K562 (cell line): ENCODE measurements around the gene ATAD2B.

Experiments used
- CTCF ChIP-seq, 3 experiments: IDR thresholded peaks in 2 of 3; conservative IDR thresholded peaks in 1 of 3; 2 replicates each; pipeline ENCODE4 v1.5.1; 2011 to 2012; ENCODE audit warnings: low read length in 3 of 3, mild to moderate bottlenecking in 3 of 3, control low read depth in 2 of 3, improper control_type of control experiment in 1 of 3, inconsistent platforms in 1 of 3, low read depth in 1 of 3, mixed read lengths in 1 of 3, moderate library complexity in 1 of 3; ENCODE audit not compliant: insufficient read depth in 2 of 3
- E4F1 ChIP-seq: fragments of 250-450 bp; sonication (Bioruptor Pico); IDR thresholded peaks from 2 replicates; pipeline ENCODE4 v1.5.0; 2021; ENCODE audit warnings: mild to moderate bottlenecking, borderline replicate concordance
- HDAC2 ChIP-seq: fragments of 450-650 bp; IDR thresholded peaks from 2 replicates; pipeline ENCODE4 v1.6.1; 2016; ENCODE audit warnings: mild to moderate bottlenecking
- NR4A1 ChIP-seq, 2 experiments: fragments of 250-450 bp in 1 of 2; fragments of 450-650 bp in 1 of 2; sonication (Bioruptor Pico) in 1 of 2; IDR thresholded peaks; 2 replicates each; pipeline versions ENCODE4 v1.4.0 to v1.6.1; 2016 to 2020; ENCODE audit warnings: mild to moderate bottlenecking in 2 of 2, missing compliant biosample characterization in 1 of 2, missing genetic modification characterization in 1 of 2, moderate library complexity in 1 of 2
- RBM22 ChIP-seq: fragments of 200-400 bp; formaldehyde crosslinking; IDR thresholded peaks from 2 replicates; pipeline ENCODE4 v1.6.1; 2018; ENCODE audit warnings: low read length, low read depth; ENCODE audit not compliant: poor library complexity, severe bottlenecking
- SIN3A ChIP-seq, 2 experiments: fragments of 150-350 bp in 1 of 2; IDR thresholded peaks; 2 replicates each; pipeline ENCODE4 v1.6.1; 2011 to 2016; ENCODE audit warnings: borderline replicate concordance in 2 of 2, low read depth in 2 of 2, low read length in 2 of 2, mild to moderate bottlenecking in 2 of 2, moderate library complexity in 2 of 2; ENCODE audit not compliant: control insufficient read depth in 1 of 2
- ZBTB43 ChIP-seq: sonication (generic); formaldehyde crosslinking; IDR thresholded peaks from 2 replicates; pipeline ENCODE4 v1.8.0; 2023; ENCODE audit warnings: mild to moderate bottlenecking, missing genetic modification reagents

GRCh38 chr2:23926290-23926749 is 603 bp downstream of the ATAD2B start:
- 0 out of 4 replicates have a peak, but pooled peaks of 1 of the 2 experiments have one; percentile 5 for TF ChIP-seq SIN3A (IDR thresholded peaks at IDR 0.05; ENCODE audit: borderline replicate concordance in 2 of 2, control insufficient read depth in 1 of 2, low read depth in 2 of 2, low read length in 2 of 2)
- TF ChIP-seq ZBTB43 (CRISPR knock-in tag) = no peak
- no peak for TF ChIP-seq CTCF (IDR thresholded peaks at IDR 0.05 in 2 of 3, conservative IDR thresholded peaks at IDR 0.05 in 1 of 3; ENCODE audit: insufficient read depth in 2 of 3, low read depth in 1 of 3, low read length in 3 of 3)
- no peak for TF ChIP-seq E4F1 (CRISPR knock-in tag)
- TF ChIP-seq RBM22 = no peak
- no peak for TF ChIP-seq HDAC2
- no peak for TF ChIP-seq NR4A1 (CRISPR knock-in tag; IDR thresholded peaks at IDR 0.05)
- no peak for TF ChIP-seq NR4A1 (tag; IDR thresholded peaks at IDR 0.05)
